Measurements from ENCODE around the gene SOX6.

SOX6 gene

DNA sequence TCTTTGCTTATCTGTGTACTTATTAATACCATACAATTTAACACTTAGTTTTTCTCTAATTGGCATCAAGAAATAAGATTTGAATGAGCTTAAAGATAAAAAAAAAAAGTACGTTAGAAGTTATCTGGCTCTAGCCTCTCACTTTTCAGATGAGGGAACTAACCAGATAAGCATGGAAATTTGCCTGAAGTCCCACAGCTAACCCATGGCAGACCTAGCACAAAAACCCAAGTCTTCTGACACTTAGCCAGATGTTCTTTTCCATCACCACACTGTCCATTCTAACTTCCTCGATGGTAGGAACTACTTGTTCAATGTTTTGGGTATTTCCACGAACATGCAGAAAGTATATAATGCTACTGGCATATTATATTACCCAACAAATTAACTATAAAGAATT, 7.4 kb upstream of the SOX6 start:
- H3K79me2 ChIP-seq (ENCODE audit: insufficient read depth, low read length) = no peaks in the 10 kb centered on the region
- peaks cover 4% of the 10 kb centered on the region for H3K27me3 ChIP-seq (ENCODE audit: insufficient read depth, low read length, poor library complexity, severe bottlenecking)
- no peaks in the 10 kb centered on the region for H3K9me2 ChIP-seq (replicated peaks; ENCODE audit: low read depth, low read length)
- H3F3A ChIP-seq (ENCODE audit: low read depth) = no peaks in the 10 kb centered on the region
- H3K4me1 ChIP-seq (ENCODE audit: insufficient read depth, low read length, poor library complexity, severe bottlenecking) = no peaks in the 10 kb centered on the region
- H3K4me2 ChIP-seq (ENCODE audit: low read depth, low read length, poor library complexity, severe bottlenecking) = no peak overlapping the region
- TF ChIP-seq, protein P1, sequence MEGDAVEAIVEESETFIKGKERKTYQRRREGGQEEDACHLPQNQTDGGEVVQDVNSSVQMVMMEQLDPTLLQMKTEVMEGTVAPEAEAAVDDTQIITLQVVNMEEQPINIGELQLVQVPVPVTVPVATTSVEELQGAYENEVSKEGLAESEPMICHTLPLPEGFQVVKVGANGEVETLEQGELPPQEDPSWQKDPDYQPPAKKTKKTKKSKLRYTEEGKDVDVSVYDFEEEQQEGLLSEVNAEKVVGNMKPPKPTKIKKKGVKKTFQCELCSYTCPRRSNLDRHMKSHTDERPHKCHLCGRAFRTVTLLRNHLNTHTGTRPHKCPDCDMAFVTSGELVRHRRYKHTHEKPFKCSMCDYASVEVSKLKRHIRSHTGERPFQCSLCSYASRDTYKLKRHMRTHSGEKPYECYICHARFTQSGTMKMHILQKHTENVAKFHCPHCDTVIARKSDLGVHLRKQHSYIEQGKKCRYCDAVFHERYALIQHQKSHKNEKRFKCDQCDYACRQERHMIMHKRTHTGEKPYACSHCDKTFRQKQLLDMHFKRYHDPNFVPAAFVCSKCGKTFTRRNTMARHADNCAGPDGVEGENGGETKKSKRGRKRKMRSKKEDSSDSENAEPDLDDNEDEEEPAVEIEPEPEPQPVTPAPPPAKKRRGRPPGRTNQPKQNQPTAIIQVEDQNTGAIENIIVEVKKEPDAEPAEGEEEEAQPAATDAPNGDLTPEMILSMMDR (conservative IDR thresholded peaks at IDR 0.05; ENCODE audit: low read length) = no peak
- TF ChIP-seq EZH2phosphoT487 (IDR thresholded peaks at IDR 0.05; ENCODE audit: borderline replicate concordance) = no peak
- H4K20me1 ChIP-seq (ENCODE audit: insufficient read depth, low read length, poor library complexity, severe bottlenecking) = no peaks in the 10 kb centered on the region
- H3K9ac ChIP-seq (ENCODE audit: low read depth, low read length, poor library complexity, severe bottlenecking) = no peak overlapping the region
- H2AFZ ChIP-seq (ENCODE audit: low read length) = no peak overlapping the region
- no peaks in the 10 kb centered on the region for H3K9me3 ChIP-seq (ENCODE audit: insufficient read depth, low read depth, low read length)
- no peaks in the 10 kb centered on the region for H3K36me3 ChIP-seq (ENCODE audit: insufficient read depth, low read length)
- no peak overlapping the region for H3K4me3 ChIP-seq (ENCODE audit: low read length, poor library complexity, severe bottlenecking)

DNA sequence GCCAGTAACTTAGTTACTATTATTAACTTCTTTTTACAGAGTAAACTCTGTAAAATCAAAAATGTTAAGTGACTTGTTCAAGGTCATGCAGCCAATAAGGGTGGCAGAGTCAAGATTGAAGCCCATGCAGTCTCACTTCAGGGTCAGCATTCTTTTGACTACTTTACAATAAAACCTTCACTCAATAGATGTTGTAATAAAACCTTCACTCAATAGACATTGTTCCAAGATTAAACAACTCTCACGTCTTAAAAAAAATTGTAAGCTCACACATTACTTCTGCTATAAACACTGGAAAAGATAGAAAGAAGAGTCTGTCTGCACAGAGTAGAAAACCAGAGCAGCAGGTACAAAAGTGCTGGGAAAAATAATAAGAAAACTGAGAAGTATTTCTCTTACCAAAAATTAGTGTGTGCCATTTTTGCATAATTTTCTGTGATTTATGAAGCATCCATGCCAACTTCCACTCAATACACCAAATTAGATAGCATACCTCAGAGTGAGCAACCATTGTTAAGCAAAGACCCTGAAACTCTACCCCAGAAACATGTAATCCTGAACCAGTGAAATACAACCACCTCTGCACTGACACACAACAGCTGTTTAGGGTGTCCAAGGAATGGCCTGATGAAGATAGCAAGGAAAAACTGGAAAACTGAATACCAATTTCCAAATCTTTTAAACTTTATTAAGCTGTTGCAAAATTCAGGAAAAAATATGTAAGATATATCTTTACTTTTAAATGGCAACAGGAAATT, 4.9 kb upstream of the SOX6 start:
- no peaks in the 10 kb centered on the region for H3F3A ChIP-seq (ENCODE audit: low read depth)
- TF ChIP-seq EZH2phosphoT487 (IDR thresholded peaks at IDR 0.05; ENCODE audit: borderline replicate concordance) = no peak
- TF ChIP-seq, protein P1 (conservative IDR thresholded peaks at IDR 0.05; ENCODE audit: low read length) = no peak
- H3K9me3 ChIP-seq (ENCODE audit: insufficient read depth, low read depth, low read length) = no peaks in the 10 kb centered on the region
- H3K4me3 ChIP-seq (ENCODE audit: low read length, poor library complexity, severe bottlenecking) = no peak overlapping the region
- no peaks in the 10 kb centered on the region for H4K20me1 ChIP-seq (ENCODE audit: insufficient read depth, low read length, poor library complexity, severe bottlenecking)
- H3K79me2 ChIP-seq (ENCODE audit: insufficient read depth, low read length) = no peaks in the 10 kb centered on the region
- no peaks in the 10 kb centered on the region for H3K27me3 ChIP-seq (ENCODE audit: insufficient read depth, low read length, poor library complexity, severe bottlenecking)
- no peak overlapping the region for H3K9ac ChIP-seq (ENCODE audit: low read depth, low read length, poor library complexity, severe bottlenecking)
- H3K4me1 ChIP-seq (ENCODE audit: insufficient read depth, low read length, poor library complexity, severe bottlenecking) = peaks cover 6% of the 10 kb centered on the region
- H3K4me2 ChIP-seq (ENCODE audit: low read depth, low read length, poor library complexity, severe bottlenecking) = no peak overlapping the region
- no peaks in the 10 kb centered on the region for H3K9me2 ChIP-seq (replicated peaks; ENCODE audit: low read depth, low read length)
- no peaks in the 10 kb centered on the region for H3K36me3 ChIP-seq (ENCODE audit: insufficient read depth, low read length)
- no peak overlapping the region for H2AFZ ChIP-seq (ENCODE audit: low read length)

DNA sequence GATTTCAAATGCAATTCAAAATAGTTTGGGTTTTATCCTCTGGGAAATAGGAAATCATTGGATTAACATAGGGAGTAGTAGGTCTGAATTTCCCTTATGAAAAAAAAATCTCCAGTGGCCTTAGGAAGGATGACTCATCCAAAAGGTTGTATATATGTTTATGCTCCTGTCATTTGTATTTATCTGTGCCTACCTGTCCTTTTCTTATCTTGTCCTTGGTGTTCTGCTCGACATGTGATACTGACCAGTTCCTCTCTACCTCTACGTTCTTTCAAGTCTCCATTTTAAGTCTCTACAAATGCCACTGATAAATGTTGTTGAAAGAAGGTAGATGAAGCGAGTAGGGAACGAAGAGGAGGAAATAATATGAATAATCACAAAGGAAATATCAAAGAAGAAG, 3.0 kb upstream of the SOX6 start:
- no peak overlapping the region for H2AFZ ChIP-seq (ENCODE audit: low read length)
- H3K9me3 ChIP-seq (ENCODE audit: insufficient read depth, low read depth, low read length) = no peaks in the 10 kb centered on the region
- H4K20me1 ChIP-seq (ENCODE audit: insufficient read depth, low read length, poor library complexity, severe bottlenecking) = no peaks in the 10 kb centered on the region
- no peak overlapping the region for H3K9ac ChIP-seq (ENCODE audit: low read depth, low read length, poor library complexity, severe bottlenecking)
- no peaks in the 10 kb centered on the region for H3F3A ChIP-seq (ENCODE audit: low read depth)
- no peaks in the 10 kb centered on the region for H3K9me2 ChIP-seq (replicated peaks; ENCODE audit: low read depth, low read length)
- H3K36me3 ChIP-seq (ENCODE audit: insufficient read depth, low read length) = no peaks in the 10 kb centered on the region
- H3K4me3 ChIP-seq (ENCODE audit: low read length, poor library complexity, severe bottlenecking) = no peak overlapping the region
- TF ChIP-seq, protein P1 (conservative IDR thresholded peaks at IDR 0.05; ENCODE audit: low read length) = no peak
- no peak for TF ChIP-seq EZH2phosphoT487 (IDR thresholded peaks at IDR 0.05; ENCODE audit: borderline replicate concordance)
- no peaks in the 10 kb centered on the region for H3K27me3 ChIP-seq (ENCODE audit: insufficient read depth, low read length, poor library complexity, severe bottlenecking)
- H3K4me1 ChIP-seq (ENCODE audit: insufficient read depth, low read length, poor library complexity, severe bottlenecking) = peaks cover 6% of the 10 kb centered on the region
- H3K4me2 ChIP-seq (ENCODE audit: low read depth, low read length, poor library complexity, severe bottlenecking) = no peak overlapping the region
- no peaks in the 10 kb centered on the region for H3K79me2 ChIP-seq (ENCODE audit: insufficient read depth, low read length)

Data from Loucy (cell line).